SK-MEL-5 (cell line): ENCODE results near the gene STPG2. TPM values are rescaled to one million over a fixed set of nuclear protein-coding genes. Genes with fewer than 3 reads are reported as not detected.

ENCODE experiments used
- DNase-seq: peaks from one replicate; pipeline ENCODE4 v3.0.0-alpha.2; 2016; ENCODE audit warnings: low read depth, low spot score
- in situ Hi-C: cut with HindIII; loops from 2 replicates; pipeline ENCODE4 v1.10.0; 2016; ENCODE audit warnings: low sequenced_read_pairs, high pct_unique_total_duplicates, low pct_unique_long_range_greater_than_20kb
- polyA plus RNA-seq, 2 experiments: library from polyadenylated mRNA; depleted of rRNA; stranded (reverse); fragments of >200 nt; gene quantifications; 2 replicates each; pipeline ENCODE4 v1.2.3, GENCODE V29; 2015
- total RNA-seq: library from RNA; depleted of rRNA; stranded (reverse); fragments of >200 nt; shearing (Covaris generic); gene quantifications from 2 replicates; pipeline ENCODE4 v1.2.3, GENCODE V29; 2014; rRNA removed

Gene STPG2
- total RNA-seq, result 0.13 TPM in 1 of 2 replicates, not detected in the other
- polyA plus RNA-seq (2015; cell fraction: cytosol; rRNA removed), result not detected in 2 replicates
- polyA plus RNA-seq (2015; cell fraction: nucleus; rRNA removed), result not detected in 2 replicates

DNA sequence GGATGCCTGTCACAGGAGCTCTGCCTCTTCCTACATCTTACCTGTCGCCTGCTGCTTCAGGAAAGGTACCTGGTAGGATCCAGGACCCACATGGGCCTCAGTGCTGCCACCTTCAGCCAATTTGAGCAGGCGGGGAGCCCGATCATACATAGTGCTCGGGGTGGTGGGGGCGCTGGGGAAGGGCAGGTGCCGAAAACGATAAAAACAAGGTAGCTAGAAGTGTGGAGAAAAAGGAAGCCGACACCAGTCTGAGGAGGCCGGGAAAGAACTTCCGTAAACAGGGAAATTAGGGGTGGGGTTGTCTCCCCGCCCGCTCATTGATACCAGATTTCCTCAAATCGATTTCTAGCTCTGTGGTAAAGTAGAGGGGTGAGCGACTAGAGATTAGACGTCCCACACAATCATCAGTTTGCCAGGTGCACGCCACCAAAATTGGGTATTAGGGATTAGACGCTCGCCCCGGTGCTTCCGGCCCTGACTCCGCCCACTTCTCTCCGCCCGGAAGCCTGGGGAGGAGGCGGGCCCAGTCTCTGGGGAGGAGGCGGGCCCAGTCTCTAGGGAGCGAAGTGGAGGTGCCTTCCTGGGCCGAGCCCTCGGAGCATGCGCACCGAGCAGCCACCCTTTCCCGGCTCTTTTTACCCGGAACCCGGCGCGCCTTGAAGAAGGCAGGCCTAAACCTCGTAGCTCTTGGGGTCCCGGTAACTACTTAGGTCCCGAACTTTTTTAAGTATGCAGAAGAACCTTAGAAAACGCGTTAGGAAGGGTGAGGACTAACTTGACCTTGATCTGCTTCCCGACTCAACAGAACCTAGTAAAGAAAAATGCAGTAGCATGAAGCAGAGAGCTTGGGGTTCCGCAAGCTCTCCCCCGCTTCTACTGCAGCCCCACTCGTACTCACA is at the start of gene STPG2:
STPG2 (minus strand) TSS at position 476 of the 899 bp plus-strand sequence.
- in situ Hi-C loops, result no loop called here
- DNase-seq, result peak; percentile 92

DNA sequence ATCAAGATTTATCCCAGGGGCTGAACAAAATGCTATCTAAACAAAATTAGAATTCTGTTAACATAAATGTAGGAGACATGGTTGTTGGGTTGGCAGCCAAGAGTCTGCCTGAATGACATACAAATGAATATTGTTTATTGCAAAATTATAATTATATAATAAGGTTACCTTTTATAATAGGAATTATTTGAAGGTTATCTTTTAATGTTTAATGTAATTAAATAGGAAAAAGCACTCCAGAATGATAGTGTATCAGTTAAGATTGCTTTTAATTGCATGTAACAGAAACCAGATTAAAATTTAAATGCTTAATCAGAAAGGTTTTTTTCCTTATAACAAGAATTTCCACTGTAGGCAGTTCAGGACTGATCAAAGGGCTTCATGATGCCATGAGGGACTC is 42.0 kb upstream of the STPG2 start:
- in situ Hi-C loops, result no loop called here

DNA sequence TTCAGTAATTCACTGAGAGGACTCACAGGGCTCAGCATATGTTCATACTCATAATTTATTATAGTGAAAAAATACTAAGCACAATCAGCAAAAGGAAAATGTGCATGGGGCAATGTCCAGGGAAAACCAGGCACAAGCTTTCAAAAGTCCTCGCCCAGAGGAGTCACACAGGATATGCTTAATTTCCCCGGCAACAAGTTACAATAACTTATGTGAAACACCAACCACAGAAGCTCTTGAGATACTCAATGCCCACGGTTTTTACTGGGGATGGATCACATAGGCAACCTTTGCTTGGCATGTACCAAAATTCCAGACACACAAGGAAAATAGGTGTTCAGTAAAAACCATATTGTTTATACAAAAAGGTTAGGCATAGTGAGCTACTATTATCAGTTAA is 38.5 kb upstream of the STPG2 start:
- in situ Hi-C loops, result no loop called here
- DNase-seq, result peak; percentile 53

More for the DNA sequence above, 42.0 kb upstream of the STPG2 start:
- DNase-seq, result no peak

DNA sequence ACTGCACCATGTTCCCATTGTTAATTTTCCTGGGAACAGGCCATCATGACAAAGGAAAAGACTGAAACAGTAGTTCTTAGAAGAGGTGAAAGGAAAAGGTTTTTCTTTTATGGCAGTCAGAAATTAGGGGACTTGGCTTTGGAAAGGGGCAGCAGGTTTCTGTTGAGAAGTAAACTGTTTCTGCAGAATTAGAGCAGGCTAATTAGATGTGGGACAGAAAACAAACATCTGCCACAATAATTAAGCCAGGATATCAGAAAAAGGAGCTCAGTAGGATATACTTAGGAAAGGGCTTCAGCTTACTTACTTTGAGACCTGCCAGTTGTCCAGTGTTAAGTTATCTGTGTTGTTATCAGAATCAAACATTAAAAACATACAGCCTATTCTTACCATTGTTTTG is 36.7 kb upstream of the STPG2 start:
- in situ Hi-C loops, result no loop called here

DNA sequence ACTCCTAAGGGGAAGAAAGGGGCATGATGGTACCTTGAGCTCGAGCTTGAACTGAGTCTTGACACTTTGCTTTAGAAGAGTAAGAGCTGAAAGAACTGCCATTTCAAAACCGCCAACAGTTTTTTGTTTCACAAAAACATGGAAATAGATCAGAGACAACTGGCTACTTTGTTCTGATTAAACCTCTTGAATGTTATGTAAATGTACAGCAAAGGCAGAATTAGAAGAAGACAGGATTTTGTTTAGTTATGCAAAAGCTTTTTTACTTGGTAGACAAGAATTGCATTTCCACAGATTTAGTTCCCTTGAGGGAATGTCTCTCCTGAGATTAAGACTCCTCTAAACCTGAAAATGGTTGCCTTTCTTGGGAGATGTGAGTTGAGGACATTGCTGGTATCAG is 33.3 kb upstream of the STPG2 start:
- in situ Hi-C loops, result no loop called here

More for the DNA sequence above, 36.7 kb upstream of the STPG2 start:
- DNase-seq, result no peak

DNA sequence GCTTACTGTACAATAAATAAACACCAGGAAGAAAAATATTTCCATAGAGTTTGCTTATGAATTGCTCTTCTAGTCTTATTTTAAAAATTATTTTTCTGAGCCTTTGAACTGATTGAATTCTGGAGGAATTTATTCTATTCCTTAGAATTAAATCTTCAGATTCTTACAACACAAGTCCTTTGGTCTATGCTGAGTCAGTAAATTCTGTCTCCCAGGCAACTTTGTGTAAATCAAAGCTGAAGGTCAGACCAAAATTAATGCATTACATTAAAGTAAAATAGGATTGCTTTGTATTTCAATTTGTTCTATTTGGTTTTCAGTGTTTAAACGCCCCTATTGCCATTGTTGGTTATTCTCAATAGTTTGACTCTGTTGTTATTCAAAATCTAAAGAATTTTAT is 26.8 kb upstream of the STPG2 start:
- in situ Hi-C loops, result no loop called here
- DNase-seq, result no peak

More for the DNA sequence above, 33.3 kb upstream of the STPG2 start:
- DNase-seq, result no peak

DNA sequence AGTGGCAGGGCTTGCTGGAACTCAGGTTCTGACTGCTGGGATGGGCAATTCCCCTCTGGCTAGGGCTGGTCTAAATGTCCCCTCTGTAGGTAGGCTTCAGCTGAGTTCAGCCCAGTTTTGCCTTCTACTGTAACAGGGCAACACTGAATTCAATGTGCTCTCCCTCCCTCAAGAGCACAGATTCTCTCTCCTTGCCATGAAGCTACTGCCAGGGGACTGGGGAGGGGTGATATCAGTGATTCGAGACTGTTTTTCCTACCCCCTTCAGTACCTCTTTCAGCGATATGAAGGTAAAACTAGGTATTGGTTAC is 23.4 kb upstream of the STPG2 start:
- DNase-seq, result no peak
- in situ Hi-C loops, result no loop called here

DNA sequence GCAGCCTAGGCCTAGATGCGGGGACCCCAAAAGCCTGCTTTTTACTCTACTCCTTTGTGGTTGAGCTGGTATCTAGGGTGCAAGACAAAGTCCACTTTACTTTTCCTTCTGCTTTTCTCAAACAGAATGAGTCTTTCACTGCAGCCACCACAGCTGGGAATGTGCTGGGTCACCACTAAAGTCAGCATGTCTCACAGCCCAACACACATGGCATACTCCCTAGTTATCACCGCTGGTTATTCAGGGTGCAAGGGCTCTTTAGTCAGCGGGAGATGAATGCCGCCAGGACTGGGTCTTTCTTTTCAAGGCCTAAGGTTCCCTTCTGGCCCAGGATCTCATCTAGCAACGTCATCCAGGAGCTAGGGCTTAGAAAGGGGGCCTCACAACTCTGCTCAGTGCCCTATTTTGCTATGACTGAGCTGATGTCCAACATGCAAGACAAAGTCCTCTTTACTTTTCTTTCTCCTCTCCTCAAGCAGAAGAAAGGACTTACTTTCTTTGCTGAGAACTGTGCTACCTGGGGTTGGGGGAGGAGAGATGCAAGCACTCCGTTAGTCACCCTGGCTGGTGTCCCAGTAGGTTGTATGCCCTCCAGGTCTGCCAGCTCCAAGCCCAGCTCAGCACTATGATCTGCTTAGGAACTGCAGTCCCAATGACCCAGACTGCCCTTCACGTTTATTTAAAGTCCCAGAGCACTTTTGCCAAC is 22.9 kb upstream of the STPG2 start:
- in situ Hi-C loops, result no loop called here
- no peak for DNase-seq

DNA sequence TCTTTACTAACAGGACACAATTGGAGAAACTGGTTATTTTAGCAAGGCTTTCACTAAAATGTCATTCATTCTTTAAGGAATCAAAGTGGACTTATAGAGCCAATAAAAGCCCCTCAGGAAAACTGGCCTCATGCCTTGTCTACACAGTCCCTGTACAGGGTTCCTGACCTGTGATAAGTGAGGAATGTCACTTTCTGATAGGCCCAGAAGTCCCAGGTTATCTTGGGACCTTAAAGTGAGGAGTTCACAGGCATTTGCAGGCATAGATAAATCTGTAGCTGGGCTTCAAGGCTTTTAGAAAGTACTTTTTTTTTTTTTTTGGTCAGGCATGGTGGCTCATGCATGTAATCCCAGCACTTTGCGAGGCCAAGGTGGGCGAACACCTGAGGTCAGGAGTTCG is 19.4 kb upstream of the STPG2 start:
- in situ Hi-C loops, result no loop called here
- no peak for DNase-seq

DNA sequence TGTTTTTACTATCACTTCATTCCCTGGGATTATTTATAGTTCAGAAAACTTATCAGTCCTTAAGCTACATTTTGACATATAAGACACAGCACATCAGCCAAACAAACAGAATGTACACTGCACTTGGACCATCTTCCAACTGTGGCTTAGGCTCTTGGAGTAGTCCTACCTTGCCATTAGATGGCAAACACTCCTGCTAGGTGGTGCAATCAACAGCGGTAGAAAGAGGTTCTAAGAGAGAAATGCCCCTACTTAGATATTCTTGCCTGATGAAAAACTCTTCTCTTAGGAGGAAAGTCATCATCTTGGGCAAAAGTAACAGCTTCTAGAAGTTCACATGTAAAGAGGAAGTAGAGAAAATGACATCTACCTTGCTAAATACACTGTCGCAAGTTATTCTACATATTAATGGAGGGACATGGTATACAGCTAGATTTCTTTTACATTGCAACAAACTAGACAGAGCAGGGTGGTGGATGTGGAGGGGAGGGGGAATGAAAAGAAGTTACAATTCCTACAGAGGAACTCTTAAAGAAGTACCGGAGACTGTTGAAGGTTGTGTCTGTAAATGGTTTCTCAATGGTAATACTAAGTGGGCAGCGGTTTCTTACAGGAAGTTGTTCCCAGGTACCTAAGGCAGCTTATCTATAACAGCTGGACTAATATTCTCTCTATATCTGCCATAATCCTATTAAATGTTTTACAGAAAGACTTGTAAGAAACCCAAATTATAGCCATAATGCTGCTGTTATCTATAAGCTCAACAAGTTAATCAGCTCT is 8.1 kb upstream of the STPG2 start:
- no peak for DNase-seq
- in situ Hi-C loops, result no loop called here

DNA sequence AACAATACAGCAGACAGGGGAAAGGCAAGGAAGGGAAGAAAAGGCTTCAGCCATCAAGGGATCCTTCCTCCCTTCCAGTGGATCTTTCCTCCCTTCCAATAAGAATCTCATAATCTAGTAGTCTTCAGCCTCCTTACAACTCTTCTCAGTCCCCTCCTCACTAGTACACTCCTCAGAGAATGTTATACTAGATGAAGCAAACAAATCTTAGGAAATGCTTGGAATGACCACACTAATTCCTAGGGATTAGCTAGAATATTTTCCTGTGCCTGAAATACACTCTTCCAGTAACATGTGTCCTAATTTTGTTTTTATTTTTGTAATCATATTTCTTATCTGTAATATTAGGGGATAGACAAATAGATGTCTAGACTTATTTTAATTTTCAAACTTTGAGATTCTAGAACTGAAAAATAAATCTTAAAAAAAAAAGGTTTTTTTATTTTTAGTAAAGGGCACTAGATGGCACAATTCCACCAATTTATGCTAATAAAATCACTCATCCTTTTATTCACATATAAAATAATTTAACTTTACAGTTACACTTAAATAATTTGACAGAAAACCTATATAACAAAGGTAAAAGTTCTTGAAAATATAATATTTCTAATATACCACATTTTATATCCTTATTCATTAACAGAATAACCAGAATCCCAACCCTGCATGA is 7.0 kb upstream of the STPG2 start:
- in situ Hi-C loops, result no loop called here
- DNase-seq, result no peak

DNA sequence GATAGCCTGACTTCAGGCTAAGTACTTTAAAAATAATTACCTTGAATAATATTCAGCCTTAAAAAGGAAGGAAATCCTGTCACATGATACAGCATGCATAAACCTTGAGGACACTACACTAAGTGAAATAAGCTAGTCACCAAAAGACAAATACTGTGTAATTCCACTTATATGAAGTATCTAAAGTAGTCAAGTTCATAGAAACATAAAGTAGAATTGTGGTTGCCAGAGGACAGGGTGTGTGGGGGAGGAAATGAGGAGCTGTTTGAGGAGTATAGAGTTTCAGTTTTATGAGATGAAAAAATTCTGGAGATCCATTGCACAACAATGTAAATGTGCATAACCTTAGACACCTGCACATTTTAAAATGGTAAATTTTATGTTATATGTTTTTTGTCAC is 5.6 kb upstream of the STPG2 start:
- in situ Hi-C loops, result no loop called here

DNA sequence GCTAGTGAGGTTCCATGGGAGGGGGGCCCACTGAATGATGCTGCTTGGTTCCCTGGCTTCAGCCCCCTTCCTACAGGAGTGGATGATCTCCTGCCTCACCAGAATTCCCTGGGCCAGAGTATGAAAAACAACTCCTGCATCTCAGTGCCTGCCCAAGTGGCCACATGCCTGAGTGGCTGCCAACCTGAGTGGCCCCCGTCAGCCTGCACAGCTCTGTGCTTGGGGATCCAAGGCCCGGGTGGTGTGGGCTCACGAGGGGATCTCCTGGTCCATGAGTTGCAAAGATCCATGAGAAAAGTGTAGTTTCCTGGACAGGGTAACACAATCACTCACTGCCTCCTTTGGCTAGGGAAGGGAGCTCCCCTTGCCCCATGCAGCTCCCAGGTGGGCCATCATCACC is 17.1 kb downstream of the STPG2 start:
- in situ Hi-C loops, result no loop called here
- no peak for DNase-seq

More for the DNA sequence above, 5.6 kb upstream of the STPG2 start:
- no peak for DNase-seq

DNA sequence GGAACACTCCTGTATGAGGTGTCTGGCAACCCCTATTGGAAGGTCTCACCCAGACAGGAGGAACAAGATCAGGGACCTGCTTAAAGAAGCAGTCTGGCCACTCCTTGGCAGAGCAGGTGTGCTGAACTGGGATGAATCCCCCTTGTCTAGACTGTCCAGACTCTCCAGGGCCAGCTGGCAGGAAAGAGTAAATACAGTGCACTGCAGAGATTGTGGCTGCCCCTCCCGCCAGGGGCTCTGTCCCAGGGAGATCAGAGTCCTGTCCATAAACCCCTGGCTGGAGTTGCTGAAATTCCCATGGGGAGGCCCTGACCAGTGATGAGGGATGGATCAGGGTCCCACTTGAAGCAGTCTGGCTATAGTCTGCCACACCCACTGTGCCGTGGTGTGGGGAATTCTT is 17.7 kb downstream of the STPG2 start:
- in situ Hi-C loops, result no loop called here
- no peak for DNase-seq

DNA sequence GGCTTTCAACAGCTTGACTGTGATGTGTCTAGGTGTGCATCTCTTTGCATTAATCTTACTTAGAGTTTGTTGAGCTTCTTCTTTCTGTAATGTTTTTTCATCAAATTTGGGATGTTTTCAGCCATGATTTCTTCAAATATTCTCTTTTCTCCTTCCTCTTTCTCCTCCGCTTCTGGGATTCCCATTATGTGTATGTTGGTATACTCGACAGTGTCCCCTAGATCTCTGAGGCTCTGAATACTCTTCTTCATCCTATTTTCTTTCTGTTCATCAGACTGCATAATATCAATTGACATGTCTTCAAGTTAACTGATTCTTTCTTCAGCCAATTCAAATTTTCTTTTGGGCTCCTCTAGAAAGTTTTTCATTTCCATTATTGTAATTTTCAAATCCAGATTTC is 25.9 kb downstream of the STPG2 start:
- in situ Hi-C loops, result no loop called here
- no peak for DNase-seq

DNA sequence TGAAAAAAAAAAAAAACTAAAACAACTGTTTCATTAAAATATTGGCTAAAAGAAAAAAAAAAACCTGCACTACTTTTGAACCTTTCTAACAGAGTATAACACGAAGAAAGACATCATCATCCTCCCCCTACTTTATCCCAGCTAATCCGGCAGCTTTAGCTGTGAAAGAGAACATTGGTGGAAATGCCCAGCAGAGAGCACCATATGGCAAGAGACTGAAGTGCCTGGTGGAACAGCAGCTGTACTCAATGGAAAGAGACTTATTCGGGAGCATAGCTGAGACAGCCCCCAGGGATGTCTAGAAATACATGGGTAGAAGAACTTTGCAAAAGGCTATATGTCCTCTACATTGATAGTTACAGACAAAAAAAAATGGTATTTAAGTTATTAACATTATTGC is 30.3 kb downstream of the STPG2 start:
- peak; percentile 63 for DNase-seq
- in situ Hi-C loops, result no loop called here

DNA sequence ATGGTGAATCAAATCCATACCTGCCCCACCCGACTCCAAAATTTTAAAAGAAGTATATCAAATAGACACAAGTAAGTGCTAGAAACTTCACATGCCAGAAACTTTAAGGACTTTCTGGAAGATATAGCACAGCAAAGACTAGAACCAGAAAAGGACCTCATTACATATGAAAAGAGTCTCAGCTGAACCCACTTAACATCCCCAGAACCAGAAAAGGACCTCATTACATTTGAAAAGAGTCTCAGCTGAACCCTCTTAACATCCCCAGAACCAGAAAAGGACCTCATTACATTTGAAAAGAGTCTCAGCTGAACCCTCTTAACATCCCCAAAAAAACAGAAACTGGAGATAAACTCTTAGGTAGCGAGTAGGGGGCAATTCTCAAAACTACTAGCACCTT is 32.3 kb downstream of the STPG2 start:
- DNase-seq, result no peak
- in situ Hi-C loops, result no loop called here

DNA sequence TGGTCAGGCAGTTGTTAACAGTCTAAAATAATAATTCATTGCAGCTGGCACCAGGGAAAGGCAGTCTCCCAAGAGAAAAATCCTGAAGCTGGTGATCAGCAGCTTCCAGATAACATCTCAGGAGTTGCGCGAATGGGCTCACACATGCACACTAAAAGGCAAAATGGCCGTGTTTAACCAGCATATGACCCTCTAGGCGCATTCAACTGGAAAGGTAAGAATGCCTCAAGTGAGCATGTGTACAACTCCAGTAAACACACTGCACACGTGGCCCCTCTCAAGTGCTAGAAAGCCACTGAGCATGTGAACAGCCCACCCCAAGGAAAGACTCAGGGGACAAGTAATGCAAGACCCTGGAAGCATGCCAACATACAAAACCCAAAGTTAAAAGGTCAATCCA is 33.1 kb downstream of the STPG2 start:
- peak; percentile 50 for DNase-seq
- in situ Hi-C loops, result no loop called here
